Psoas muscle (tissue), 8 donors: ENCODE data around the gene PTX4. TPM values are rescaled to one million over a fixed set of nuclear protein-coding genes. Genes with fewer than 3 reads are reported as not detected.

Experiments
- ATAC-seq, 4 donors: fragments of 200-7000 bp; cut with Tn5 transposase; one replicate each; pipeline ENCODE4 v1.9.1; 2020; ENCODE audit warnings: moderate library complexity in 3 of 4, mild to moderate bottlenecking in 2 of 4
- DNase-seq, 2 donors: peaks; one replicate each; pipeline ENCODE4 v3.0.0-alpha.2; 2020
- H3K27ac ChIP-seq: fragments of 200-600 bp; one replicate; pipeline ENCODE4 v1.8.0; 2022
- H3K27me3 ChIP-seq, 3 donors: fragments of 200-600 bp in 1 of 3; one replicate each; pipeline versions ENCODE4 v1.6.1 to v1.8.0; 2013 to 2022; ENCODE audit warnings: low read length in 2 of 3, mild to moderate bottlenecking in 2 of 3, moderate library complexity in 1 of 3; ENCODE audit not compliant: insufficient read depth in 3 of 3
- H3K36me3 ChIP-seq, 2 donors: fragments of 200-600 bp in 1 of 2; one replicate each; pipeline versions ENCODE4 v1.6.1 to v1.8.0; 2013 to 2022; ENCODE audit warnings: low read depth in 1 of 2, mild to moderate bottlenecking in 1 of 2, moderate library complexity in 1 of 2; ENCODE audit not compliant: insufficient read depth in 1 of 2
- H3K4me1 ChIP-seq: fragments of 200-600 bp; one replicate; pipeline ENCODE4 v1.8.0; 2022
- H3K4me3 ChIP-seq: fragments of 200-600 bp; one replicate; pipeline ENCODE4 v1.8.0; 2022; ENCODE audit warnings: mild to moderate bottlenecking
- H3K9me3 ChIP-seq: fragments of 200-600 bp; one replicate; pipeline ENCODE4 v1.8.0; 2022
- WGBS, 3 donors: extraction: QIAGEN DNeasy Blood & Tissue Kit; methylation state at CpG; one replicate each; pipeline versions ENCODE4 v1.1.6 to v1.1.7; 2013; 5-methylcytosine and 5-hydroxymethylcytosine counted together
- intact Hi-C, 2 donors: fragments of 100-400 bp; cut with DNase I; formaldehyde crosslinking; loops; one replicate each; pipeline versions ENCODE4 v1.11.0 to v1.14.2; 2022
- polyA plus RNA-seq, 3 donors: library from polyadenylated mRNA; stranded (reverse); fragments of 200-250 nt; gene quantifications; one replicate each; pipeline ENCODE4 v1.2.3, GENCODE V29; 2013
- total RNA-seq, 4 donors: library from RNA; stranded (reverse); fragmentation: NEBNext Ultra II Directional in 2 of 4; extraction: Animal tissue kit (Norgen Biotek cat#: 25700) in 2 of 4; gene quantifications; one replicate each; pipeline versions ENCODE4 v1.2.1 to v1.2.4, GENCODE V29; 2021 to 2023
- TF ChIP-seq, protein P1 (sequence below): fragments of 200-600 bp; IDR thresholded peaks from one replicate; pipeline ENCODE4 v1.8.0; 2022; ENCODE audit warnings: antibody characterized with exemption
- donor health status: healthy with polysubstance abuse.
- donor health status: DM: no; HTN: no; CAD: no; lungs with moderate emphysema.
- donor health status: Bipolar disorder and iron deficiency.
- donor health status: healthy.
- donor health status: DM: yes; HTN: yes; CAD: no.
- donor health status: DM: no; HTN: no; CAD: no.
- donor health status: DM: no; HTN: no; CAD: no.
- donor health status: DM: yes; HTN: yes; CAD: no.

PTX4 gene
- total and polyA plus RNA-seq, 7 donors, result 0.04 to 0.26 (median 0.23) TPM; not detected in 4

DNA sequence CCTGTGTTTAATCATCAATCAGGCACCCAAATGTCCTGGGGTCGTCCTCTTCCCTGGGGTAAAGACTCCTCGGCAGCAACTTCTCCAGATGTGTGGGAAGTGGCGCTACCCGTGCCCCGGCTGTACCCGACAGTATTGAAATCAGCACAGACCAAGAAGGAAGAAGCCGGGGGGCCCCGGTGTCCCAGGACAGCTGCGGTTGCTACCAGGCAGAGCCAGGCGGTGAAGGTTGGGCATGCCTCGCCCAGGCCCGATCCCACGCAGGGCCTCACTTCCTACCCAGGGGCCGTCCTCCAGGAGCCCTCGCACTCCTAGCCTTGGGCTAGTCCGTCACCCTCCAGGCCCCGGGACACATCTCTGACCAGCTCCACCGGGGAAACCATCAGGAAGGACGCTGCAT lies 35.4 kb downstream of the PTX4 start:
- no peak for ATAC-seq
- WGBS, 3 donors, result 93 to 95% (median 94%) methylated on average over 17 to 19 of the region's 19 CpGs
- TF ChIP-seq, protein P1, sequence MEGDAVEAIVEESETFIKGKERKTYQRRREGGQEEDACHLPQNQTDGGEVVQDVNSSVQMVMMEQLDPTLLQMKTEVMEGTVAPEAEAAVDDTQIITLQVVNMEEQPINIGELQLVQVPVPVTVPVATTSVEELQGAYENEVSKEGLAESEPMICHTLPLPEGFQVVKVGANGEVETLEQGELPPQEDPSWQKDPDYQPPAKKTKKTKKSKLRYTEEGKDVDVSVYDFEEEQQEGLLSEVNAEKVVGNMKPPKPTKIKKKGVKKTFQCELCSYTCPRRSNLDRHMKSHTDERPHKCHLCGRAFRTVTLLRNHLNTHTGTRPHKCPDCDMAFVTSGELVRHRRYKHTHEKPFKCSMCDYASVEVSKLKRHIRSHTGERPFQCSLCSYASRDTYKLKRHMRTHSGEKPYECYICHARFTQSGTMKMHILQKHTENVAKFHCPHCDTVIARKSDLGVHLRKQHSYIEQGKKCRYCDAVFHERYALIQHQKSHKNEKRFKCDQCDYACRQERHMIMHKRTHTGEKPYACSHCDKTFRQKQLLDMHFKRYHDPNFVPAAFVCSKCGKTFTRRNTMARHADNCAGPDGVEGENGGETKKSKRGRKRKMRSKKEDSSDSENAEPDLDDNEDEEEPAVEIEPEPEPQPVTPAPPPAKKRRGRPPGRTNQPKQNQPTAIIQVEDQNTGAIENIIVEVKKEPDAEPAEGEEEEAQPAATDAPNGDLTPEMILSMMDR, result no peak
- Histone ChIP-seq H3K36me3 (peaks cover 2 to 99% of the 10 kb centered on the region in 2 donors), H3K4me3 (no peak overlapping the region), H3K9me3 (no peaks in the 10 kb centered on the region), H3K4me1 (no peaks in the 10 kb centered on the region), H3K27ac (no peak overlapping the region), H3K27me3 (no peaks in the 10 kb centered on the region)
- no peak for DNase-seq
- intact Hi-C loops, result no loop called here

DNA sequence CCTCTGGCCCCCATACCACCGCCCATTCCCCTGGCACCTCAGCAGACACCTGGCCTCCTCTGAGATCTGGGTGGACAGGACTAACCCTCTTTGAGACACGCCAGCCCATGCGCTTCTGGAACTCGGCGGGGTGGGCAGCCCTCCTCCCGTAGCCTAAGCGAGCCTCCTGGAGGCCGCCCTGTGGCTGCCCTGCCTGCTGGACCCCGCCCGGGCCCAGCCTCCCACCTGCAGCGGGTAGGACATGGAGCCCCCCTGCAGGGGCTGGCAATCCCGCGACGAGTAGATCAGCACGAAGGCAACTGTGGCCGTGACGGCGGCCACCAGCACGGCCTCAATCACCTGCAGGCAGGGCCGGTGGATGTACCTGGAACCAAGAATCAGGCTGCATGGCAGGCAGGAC lies 36.2 kb downstream of the PTX4 start:
- intact Hi-C loops, result no loop called here
- Histone ChIP-seq H3K27me3 (no peaks in the 10 kb centered on the region), H3K27ac (no peak overlapping the region), H3K36me3 (peaks cover 2 to 99% of the 10 kb centered on the region in 2 donors), H3K4me1 (no peaks in the 10 kb centered on the region), H3K9me3 (no peaks in the 10 kb centered on the region), H3K4me3 (no peak overlapping the region)
- TF ChIP-seq, protein P1, result no peak
- ATAC-seq (no peak), DNase-seq (no peak)
- 93 to 95% (median 94%) methylated on average over 20 of the region's 20 CpGs for WGBS, 3 donors

DNA sequence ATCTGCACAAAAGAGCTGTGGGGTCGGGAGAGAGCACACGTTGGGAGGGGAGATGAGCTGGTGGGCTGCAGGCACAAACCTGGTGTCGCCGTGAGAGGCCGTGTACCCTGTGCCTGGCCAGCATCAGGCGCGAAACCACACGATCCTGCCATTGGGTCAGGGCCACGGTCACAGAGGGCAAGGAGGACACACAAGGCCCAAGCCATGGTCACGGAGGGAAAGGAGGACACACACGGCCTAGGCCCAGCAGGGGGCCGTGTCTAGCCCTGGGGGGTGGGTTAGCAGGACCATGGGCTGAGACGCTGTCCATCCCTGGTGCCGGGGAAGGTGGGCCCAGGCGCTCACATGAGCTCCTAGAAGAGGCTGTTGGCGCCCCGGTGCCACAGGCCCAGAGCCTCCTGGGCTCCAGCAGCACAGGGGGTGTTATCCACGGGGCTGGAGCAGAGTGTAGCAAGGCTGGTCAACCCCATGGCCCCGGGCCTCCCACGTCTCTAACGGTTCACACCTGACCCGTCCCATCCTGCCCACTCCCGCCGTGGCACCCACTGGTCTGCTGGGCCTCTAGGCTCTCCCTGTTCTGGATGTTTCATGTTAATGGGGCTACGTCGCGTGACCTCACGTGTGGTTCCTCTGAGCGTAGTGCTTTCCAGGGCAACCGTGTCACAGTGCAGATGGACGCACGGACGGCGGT lies 36.9 kb downstream of the PTX4 start:
- H3K4me3 ChIP-seq, result no peak overlapping the region
- WGBS, 3 donors, result 90 to 95% (median 94%) methylated on average over 33 to 34 of the region's 34 CpGs
- ATAC-seq (no peak), DNase-seq (no peak)
- peaks cover 2 to 97% of the 10 kb centered on the region in 2 donors for H3K36me3 ChIP-seq
- no peaks in the 10 kb centered on the region for H3K9me3 ChIP-seq
- H3K27ac ChIP-seq, result no peak overlapping the region
- intact Hi-C loops, result no loop called here
- no peaks in the 10 kb centered on the region for H3K4me1 ChIP-seq
- TF ChIP-seq, protein P1, result no peak
- no peaks in the 10 kb centered on the region for H3K27me3 ChIP-seq

DNA sequence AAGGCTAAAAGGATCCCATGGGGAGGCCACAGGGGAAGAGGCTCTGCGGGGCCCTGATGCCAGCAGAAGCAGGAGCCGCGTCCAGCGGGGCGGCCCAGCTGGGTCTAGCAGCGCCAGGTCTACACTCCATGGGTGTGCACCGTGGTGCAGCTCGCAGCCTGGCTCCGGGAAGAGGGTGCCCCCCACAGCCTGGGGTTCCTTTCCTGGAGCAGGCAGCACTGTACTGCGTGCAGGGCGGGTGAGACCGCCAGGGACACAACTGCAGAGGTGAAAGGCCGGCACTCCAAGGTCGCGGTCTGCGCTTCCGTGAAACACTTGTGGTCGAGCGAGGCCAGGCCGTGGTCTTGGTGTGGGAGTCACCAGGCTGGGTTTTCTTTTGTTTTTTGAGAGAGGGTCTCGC lies 37.9 kb downstream of the PTX4 start:
- intact Hi-C loops, result no loop called here
- ATAC-seq, result no peak
- H3K36me3 ChIP-seq, result peaks cover 2 to 97% of the 10 kb centered on the region in 2 donors

More for the DNA sequence above, 37.9 kb downstream of the PTX4 start:
- no peak overlapping the region for H3K4me3 ChIP-seq
- H3K27me3 ChIP-seq, result no peaks in the 10 kb centered on the region
- WGBS, 3 donors, result 96 to 98% (median 98%) methylated on average over 21 of the region's 21 CpGs
- no peaks in the 10 kb centered on the region for H3K4me1 ChIP-seq
- no peak overlapping the region for H3K27ac ChIP-seq
- DNase-seq, result no peak
- H3K9me3 ChIP-seq, result no peaks in the 10 kb centered on the region
- TF ChIP-seq, protein P1, result no peak
